GM19395 (cell line): ENCODE results near the gene MKI67.
"Not testable (repeated sequence)": the region's sequence is repeated elsewhere in the genome, so short reads cannot be mapped to it uniquely, and the experiment has no call there.

ENCODE experiments used
- ATAC-seq: cut with Tn5 transposase; IDR thresholded peaks from one replicate; pipeline ENCODE4 v1.9.1; 2021; ENCODE audit warnings: mild to moderate bottlenecking, moderate library complexity; ENCODE audit not compliant: unreplicated experiment

MKI67 gene

GRCh38 chr10:128110339-128110738, 15.9 kb downstream of the MKI67 start:
- ATAC-seq, result no peak

- ATAC-seq, result no peak
These were observed 16.5 kb downstream of the MKI67 start for GRCh38 chr10:128109707-128110106.

GRCh38 chr10:128105383-128105782, 20.8 kb downstream of the MKI67 start:
- no peak for ATAC-seq

GRCh38 chr10:128103229-128103714, 23.0 kb downstream of the MKI67 start:
- no peak for ATAC-seq

- ATAC-seq, result no peak
These were observed 23.6 kb downstream of the MKI67 start for GRCh38 chr10:128102480-128103228.

- no peak for ATAC-seq
These were observed 24.3 kb downstream of the MKI67 start for GRCh38 chr10:128101901-128102300.

- no peak for ATAC-seq
These were observed 26.3 kb downstream of the MKI67 start for GRCh38 chr10:128099901-128100300.

- no peak for ATAC-seq
These were observed 27.6 kb downstream of the MKI67 start for GRCh38 chr10:128098631-128099030.

- ATAC-seq, result no peak
These were observed 28.4 kb downstream of the MKI67 start for GRCh38 chr10:128097783-128098182.

- ATAC-seq, result no peak
These were observed 29.6 kb downstream of the MKI67 start for GRCh38 chr10:128096486-128097199.

- no peak for ATAC-seq
These were observed 30.3 kb downstream of the MKI67 start for GRCh38 chr10:128095753-128096469.

GRCh38 chr10:128095027-128095752, 31.0 kb downstream of the MKI67 start:
- no peak for ATAC-seq

- ATAC-seq, result not testable (repeated sequence)
These were observed 31.6 kb downstream of the MKI67 start for GRCh38 chr10:128094596-128094995.

- ATAC-seq, result no peak
These were observed 33.8 kb downstream of the MKI67 start for GRCh38 chr10:128092454-128092853.

GRCh38 chr10:128091636-128092210, 34.5 kb downstream of the MKI67 start:
- no peak for ATAC-seq

GRCh38 chr10:128087884-128088709, 38.1 kb downstream of the MKI67 start:
- ATAC-seq, result no peak

GRCh38 chr10:128087146-128087883, 38.9 kb downstream of the MKI67 start:
- no peak for ATAC-seq

GRCh38 chr10:128086003-128086863, 40.0 kb downstream of the MKI67 start:
- no peak for ATAC-seq
